NCI-H510A (cell line): Measurements from ENCODE around the gene HIPK2.
A peak's percentile ranks its signal among the peaks of the same experiment; 100 is the strongest.

Source experiments
- DNase-seq: peaks from one replicate; lab custom pipeline; 2025; lab: John Stamatoyannopoulos, UW

The HIPK2 gene

DNA sequence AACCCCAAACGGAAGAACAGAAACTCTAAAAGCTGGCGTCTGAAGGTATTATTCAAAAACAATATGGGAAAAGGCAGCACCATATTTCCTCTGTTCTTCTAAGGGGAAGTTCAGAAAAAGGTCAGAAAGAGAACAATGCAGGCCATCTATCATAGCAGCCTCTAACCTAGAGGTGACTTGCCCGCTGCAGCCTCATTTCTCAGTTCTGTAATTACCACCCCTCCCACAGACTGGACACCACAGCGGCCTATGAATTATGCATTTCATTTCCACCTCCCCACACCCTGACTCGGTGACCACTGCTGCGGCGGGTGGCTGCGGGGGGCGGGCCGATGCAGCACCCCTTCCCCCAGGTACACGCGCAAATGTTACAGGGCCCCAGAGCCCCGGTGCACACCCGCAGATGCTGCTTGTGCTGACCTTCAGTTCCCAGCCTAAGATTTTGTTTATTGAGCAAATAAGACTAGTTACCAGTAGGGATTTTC, 128.8 kb downstream of the HIPK2 start:
- DNase-seq = no peak

- no peak for DNase-seq
These were observed 129.4 kb downstream of the HIPK2 start for GRCh38 chr7:139648391-139648861.

DNA sequence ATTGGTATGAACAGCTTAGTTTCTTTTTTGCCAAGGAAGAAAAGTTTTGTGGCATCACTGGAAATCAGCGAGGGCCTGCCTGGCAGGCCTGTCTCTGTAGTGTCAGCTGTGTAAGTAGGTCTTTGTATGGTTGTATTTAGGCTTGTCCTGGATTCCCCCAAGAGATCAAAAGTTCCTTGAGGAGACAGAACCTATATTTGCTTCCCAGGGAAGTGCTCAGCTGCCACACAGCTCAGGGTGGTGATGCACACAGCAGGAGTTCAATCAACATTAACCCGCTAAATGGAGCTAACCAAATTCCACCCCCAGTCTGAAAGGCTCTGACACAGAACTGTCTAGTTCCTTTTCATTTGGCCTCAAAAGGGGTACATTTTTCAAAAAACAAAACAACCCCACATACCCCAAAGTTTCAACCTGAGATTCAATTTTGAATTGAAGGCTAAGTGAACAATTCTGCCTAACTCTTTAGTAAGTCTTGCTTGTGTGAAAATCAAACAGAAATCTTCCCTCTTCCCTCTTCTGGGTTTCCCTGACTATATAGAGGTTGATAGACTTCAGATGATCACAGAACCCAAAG, 129.9 kb downstream of the HIPK2 start:
- no peak for DNase-seq

GRCh38 chr7:139647085-139647484, 130.7 kb downstream of the HIPK2 start:
- no peak for DNase-seq

DNA sequence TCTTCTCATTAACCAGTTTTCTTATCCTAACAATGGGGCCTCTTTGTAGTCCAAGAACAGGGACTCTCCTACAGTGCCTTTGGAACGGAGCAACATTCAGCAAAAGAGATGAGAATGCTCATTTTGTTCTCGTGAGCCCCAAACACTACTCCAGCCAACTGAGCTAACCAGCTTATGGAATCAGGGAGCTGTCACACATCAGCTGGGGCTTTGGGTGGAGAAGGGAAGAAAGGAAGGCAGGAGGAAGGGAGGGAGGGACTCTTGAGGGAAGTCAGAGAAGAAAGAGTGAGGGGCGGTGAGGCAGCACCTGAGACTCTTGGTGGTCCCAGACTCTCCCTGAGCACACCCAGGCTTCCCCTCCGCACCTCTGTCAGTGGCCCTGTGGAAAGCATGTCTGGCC, 131.2 kb downstream of the HIPK2 start:
- no peak for DNase-seq

- DNase-seq = peak; percentile 63
These were observed 131.9 kb downstream of the HIPK2 start for GRCh38 chr7:139645572-139646523.

DNA sequence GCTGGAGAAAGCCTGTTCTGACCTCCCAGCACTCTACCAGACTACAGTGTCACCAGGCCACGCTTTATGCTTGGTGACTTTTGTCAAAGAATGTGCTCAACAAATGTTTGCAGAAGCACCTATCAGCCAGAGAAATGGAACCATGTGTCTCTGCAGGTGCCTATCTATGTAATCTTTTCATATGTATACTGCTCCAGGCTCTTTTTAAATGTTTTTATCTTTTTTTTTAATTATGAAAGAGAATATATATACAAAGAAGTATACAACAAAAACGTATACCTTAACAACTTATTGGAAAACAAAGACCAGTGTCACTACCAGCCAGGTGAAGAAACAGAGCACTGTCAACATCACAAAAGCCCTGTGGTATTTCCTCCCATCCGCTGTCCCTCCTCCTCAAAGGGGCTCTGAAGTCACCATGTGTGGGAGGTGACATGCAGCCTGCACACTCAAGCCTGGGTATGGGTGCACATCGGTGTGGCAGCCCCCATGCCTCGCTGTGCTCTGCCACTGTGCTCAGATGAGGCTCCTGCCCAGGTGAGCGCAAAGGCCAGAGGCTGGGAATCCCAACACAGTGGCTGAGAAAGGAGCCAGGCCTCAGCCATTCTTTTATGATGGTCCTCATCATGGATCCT, 133.7 kb downstream of the HIPK2 start:
- no peak for DNase-seq

GRCh38 chr7:139642283-139642682, 135.5 kb downstream of the HIPK2 start:
- no peak for DNase-seq

GRCh38 chr7:139641337-139641992, 136.3 kb downstream of the HIPK2 start:
- no peak for DNase-seq

GRCh38 chr7:139640681-139641080, 137.1 kb downstream of the HIPK2 start:
- no peak for DNase-seq

DNA sequence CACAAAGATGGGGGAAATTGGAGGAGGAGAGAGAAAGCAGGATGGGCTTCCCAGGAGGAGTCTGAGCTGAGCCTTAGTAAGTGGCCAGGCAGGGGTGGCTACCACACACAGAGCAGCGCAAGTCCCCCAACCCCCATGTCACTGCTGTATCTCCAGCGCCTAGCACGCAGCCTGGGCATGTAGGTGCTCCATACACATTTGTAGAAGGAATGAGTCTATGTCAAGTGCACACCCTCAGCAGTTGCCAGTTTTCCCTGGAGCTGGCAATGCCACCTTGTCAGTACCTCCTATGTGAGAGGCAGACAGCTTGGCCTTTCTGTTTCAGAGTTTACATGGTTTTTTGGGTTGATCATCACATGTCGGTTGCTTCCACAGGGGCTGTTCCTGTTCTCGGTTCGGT, 138.2 kb downstream of the HIPK2 start:
- no peak for DNase-seq

DNA sequence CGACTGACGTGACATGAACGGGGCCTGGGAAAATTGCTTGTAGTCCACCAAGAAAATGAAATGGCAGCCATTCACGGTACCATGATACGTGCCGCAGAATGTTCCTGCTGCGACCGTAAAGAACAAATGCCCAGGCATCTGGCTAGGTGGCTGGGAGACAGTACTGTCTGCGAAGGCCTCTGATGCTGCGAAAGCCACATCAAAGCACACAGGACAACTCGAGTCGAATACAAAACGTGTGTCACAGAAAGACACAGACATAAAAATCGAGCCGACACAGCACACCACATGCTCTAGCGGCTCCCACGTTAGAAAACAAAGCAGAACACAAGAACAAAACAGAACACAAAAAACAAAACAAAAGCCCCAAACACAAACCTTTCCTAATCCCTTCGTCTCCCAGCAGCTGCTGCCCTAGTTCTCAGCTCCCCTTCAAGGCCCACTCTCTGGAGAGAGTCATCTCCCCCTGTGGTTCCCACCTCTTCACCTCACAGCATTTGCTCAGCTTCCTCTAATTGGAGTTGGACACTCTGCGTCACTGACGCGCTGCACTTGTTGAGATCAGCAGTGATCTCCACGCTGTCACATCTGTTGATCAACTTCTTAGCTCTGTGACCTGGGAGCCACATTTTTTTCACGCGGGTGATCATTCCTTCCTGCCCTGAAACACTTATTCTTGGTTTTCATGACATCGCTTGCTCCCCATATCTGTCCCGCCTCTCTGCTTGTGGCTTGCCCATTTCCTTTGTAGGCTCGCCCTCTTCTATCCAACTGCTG, 142.1 kb downstream of the HIPK2 start:
- no peak for DNase-seq

DNA sequence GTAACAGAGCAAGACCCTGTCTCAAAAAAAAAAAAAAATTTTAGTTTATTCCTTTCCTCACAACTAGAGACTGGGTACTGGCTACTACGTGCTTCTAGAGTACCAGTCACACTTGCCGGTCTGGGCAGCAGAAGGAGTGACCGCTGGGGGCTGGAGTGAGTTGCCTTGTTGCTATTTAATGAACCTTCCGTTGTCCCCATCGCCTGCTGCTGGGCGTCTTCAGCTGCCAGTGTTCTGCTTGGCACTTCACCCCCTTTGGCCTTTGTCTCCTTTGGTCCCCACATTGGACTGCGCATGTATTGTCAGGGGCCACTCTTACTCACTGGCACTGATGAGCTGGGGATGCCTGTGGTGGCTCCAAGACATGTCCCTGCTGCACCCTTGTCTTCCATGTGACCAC, 143.7 kb downstream of the HIPK2 start:
- no peak for DNase-seq

- DNase-seq = no peak
These were observed 146.2 kb downstream of the HIPK2 start for GRCh38 chr7:139631520-139632031.

GRCh38 chr7:139630643-139631519, 146.9 kb downstream of the HIPK2 start:
- no peak for DNase-seq

DNA sequence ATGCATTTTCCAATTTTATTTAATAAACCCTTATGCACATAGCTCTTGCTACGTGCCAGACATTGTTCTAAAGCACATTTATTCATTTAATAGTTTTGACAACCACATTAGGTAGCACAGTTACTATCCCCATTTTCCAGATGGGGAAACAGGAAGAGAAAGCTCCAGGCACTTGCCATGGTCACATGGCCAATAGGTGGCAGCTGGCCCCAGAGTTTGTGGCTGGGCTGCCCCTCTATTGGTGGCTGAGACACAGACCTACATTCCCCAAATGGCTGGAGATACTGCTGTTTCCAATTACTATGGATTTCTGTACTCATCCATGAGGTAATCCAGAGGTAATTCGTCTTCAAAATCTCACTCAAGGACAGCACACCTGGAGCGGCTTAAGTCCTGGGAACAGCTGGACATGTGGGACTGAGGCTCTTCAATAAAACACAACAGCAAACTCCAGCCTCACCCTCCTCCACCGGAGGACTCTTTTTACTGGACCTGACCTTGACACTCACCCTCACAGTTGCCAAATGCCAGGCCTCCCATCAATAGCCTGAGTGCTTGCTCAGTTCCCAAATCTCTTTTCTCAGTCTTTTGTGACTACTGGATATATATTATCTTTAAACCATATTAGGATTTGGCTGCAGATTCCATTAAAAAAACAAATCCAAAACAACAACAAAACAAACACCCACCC, 148.3 kb downstream of the HIPK2 start:
- DNase-seq = no peak

DNA sequence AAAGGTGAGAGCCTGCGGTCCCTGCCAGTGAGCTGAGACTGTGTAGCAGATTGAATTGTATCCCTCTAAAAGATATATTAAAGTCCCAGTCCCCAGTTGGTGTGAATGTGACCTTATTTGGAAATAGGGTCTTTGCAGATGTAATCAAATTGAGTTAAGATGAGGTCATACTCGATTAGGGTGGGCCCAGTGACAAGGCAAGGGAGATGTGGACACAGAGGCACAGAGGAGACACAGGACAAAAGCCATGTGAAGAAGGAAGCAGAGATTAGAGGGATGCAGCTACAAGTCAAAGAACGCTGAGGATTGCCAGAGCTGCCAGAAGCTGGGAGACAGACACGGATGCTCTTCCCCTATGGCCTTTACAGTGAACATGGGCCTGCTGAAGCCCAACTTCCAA, 150.0 kb downstream of the HIPK2 start:
- DNase-seq = no peak

DNA sequence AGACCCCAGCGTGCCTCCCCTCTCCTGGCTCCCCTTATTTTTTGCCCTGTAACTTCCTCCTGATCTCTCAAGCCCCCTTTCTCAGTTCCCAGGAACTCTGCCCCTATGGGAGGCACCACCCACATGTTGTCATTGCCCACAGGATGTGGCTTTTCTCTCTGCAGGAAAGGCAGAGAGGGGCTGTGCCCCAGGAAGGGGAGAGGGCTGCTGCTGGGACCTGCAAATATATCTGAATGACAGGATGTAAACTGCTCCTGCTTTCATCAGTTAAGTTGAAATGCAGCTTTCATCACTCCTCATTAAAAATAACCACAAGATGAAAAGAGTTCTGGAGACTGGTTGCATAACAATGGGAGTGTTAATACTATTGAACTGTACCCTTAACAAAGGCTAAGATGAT, 151.0 kb downstream of the HIPK2 start:
- DNase-seq = no peak

- DNase-seq = no peak
These were observed 154.3 kb downstream of the HIPK2 start for GRCh38 chr7:139623518-139623917.
